Nucleus accumbens (tissue), 56 donors: Measurements from ENCODE around the gene PTPRQ.
"Not testable (repeated sequence)": the region's sequence is repeated elsewhere in the genome, so short reads cannot be mapped to it uniquely, and the experiment has no call there.

Experiments
- DNase-seq, 56 donors: peaks; one replicate each; lab custom pipeline; 2025; lab: John Stamatoyannopoulos, UW

Gene PTPRQ

DNA sequence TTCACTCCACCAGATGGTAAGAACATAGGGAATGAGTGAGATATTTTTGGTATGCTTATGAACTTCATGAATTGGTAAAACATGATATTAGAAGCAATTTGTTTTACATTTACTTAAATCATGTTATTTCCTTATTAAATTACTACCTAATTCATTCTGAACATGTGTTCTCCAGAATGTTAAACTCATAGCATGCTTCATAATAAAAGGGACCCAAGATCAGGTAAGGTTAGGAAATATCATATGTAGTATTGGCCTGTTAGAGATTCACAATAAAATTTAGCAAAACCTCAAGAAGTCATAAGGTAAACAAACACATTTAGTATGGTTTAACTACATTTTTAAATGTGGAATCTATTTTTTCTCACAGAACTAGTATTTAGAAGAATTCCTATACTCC lies 28.2 kb downstream of the PTPRQ start:
- DNase-seq: no peak

GRCh38 chr12:80472911-80473500 lies 29.0 kb downstream of the PTPRQ start:
- DNase-seq: no peak

DNA sequence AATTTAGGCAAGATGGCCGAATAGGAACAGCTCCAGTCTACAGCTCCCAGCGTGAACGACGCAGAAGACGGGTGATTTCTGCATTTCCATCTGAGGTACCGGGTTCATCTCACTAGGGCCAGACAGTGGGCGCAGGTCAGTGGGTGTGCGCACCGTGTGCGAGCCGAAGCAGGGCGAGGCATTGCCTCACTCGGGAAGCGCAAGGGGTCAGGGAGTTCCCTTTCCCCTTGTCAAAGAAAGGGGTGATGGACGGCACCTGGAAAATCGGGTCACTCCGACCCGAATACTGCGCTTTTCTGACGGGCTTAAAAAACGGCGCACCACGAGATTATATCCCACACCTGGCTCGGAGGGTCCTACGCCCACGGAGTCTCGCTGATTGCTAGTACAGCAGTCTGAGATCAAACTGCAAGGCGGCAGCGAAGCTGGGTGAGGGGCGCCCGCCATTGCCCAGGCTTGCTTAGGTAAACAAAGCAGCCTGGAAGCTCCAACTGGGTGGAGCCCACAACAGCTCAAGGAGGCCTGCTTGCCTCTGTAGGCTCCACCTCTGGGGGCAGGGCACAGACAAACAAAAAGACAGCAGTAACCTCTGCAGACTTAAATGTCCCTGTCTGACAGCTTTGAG lies 33.6 kb downstream of the PTPRQ start:
- DNase-seq: not testable (repeated sequence)

- DNase-seq: no peak
These were observed 40.7 kb downstream of the PTPRQ start for GRCh38 chr12:80484746-80485145.

DNA sequence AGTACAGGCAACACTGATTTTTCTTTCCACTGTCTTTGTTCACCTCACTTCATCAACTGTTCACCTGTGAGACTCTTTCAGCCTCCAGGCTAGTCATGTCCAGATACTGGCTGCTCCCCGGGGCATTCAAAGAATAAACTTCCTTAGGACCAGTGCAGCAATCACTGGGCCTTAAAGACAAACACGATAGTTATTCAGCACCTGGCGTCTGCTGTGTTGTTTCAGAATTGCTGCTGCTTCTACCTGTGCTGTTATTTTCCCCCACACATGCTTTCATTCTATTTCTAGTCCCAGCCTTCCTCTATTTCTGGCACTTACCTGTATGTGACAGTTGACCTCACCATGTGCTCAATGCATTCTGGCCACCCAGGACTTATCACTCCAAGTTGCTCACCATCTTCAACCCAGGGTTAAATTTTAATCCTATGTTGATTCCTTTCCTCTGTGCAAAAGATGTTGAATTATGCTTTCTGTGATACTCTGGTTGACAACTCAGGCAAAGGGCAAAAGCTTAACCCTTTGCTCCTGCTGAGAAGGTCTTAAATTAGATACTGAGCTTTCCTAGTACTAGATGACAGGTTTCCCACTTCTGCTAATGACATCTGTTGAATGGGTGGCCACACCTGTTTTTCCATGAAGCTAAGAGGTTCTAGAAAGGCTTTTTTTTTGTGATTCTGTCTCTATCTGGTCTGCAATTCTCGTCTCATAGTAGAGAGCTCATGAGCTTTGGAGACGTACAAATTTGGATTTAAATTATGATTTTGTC lies 41.4 kb downstream of the PTPRQ start:
- DNase-seq: no peak

DNA sequence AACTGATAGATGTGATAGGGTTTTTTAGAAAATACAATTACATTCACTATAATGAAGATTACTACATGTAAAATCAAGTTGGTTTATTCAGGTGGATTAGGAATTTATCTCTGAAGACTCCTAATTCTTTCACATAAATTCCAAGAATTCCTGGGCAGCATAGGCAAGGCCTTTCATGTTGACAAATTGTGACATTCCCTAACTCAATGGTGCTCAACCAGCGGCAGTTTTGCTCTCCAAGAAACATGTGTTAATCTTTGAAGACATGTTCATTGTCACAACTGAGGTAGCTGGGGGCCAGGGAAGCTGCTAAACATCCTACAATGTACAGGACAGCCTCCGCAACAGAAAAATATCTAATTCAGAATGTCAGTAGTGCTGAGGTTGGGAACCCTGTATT lies 46.3 kb downstream of the PTPRQ start:
- DNase-seq: no peak

- DNase-seq: no peak
These were observed 47.1 kb downstream of the PTPRQ start for GRCh38 chr12:80491166-80491565.

GRCh38 chr12:80493466-80493865 lies 49.4 kb downstream of the PTPRQ start:
- no peak for DNase-seq

DNA sequence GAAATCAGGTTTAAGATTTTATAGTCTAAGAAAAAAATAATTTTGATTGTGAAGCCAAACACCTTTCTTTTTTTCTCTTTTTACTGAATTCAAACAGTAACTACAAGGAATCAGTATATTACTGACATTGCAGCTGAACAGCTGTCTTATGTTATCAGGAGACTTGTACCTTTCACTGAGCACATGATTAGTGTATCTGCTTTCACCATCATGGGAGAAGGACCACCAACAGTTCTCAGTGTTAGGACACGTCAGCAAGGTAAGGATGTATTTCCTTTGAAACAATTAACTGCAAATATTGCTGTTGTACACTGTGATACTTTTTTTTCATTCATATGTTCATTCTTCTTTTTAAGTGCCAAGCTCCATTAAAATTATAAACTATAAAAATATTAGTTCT lies 50.8 kb downstream of the PTPRQ start:
- DNase-seq: no peak

DNA sequence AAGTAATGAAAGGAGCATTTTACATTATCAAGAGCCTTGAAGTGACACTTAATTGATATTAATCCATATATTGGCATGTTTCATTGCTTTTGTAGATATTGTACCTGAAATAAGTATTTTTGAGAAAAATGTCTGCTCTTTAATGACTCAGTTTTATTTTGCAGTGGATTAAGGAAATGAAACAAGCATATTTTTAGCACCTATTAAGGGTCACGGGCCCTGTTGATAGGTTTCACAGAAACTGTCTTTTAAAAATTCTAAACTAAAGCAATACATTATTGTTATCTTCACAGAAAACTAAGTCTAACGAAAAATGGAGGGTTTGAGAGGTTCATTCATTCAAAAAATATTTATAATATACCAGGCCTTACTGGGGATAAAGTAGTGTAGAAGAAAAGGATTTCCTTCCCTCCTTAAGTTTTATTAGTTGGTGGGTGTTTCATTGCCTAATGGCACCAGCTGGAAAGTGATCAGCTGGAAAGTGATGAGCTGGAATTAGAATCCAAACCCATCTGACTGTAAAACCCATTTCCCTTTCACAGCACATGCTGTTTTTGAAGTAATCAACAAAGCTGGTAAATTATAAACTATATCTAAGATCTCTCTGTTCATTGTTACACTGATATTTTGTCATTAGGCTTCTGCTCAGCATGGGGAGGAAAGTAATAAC lies 54.2 kb downstream of the PTPRQ start:
- no peak for DNase-seq

DNA sequence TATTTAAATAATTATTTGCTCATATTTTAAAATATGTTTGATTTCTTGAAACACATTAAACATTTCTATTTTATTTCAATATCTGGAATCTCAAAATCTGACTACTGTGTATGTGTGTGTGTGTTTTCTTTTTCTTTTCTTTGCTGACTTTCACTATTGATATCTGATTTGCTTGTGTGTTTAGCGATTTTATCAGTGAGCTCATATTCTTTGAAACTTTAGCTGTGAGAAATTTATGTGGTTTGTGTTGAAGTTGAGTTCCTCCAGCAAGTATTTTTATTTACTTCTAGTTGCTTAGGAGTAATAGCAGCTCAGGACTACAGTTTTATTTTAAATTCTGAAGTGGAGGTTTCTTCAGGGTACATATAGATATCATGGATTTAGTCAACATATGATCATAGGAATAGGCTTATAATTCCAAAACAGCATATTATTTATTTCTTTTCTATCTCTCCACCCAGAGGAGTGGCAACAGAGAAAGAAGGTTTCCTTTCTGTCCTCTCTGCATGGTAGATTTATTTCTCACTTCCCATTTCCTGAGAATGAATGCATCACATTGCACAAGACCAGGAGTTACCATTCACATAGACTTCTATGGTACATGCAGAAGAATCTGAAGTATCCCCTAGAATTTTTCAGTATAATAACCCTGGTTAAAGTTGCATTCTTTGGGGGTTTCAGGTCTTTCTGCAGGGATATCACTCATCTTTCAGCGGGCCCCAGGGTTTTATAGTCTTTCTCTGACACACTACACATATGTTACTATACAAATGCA lies 60.5 kb downstream of the PTPRQ start:
- DNase-seq: no peak

DNA sequence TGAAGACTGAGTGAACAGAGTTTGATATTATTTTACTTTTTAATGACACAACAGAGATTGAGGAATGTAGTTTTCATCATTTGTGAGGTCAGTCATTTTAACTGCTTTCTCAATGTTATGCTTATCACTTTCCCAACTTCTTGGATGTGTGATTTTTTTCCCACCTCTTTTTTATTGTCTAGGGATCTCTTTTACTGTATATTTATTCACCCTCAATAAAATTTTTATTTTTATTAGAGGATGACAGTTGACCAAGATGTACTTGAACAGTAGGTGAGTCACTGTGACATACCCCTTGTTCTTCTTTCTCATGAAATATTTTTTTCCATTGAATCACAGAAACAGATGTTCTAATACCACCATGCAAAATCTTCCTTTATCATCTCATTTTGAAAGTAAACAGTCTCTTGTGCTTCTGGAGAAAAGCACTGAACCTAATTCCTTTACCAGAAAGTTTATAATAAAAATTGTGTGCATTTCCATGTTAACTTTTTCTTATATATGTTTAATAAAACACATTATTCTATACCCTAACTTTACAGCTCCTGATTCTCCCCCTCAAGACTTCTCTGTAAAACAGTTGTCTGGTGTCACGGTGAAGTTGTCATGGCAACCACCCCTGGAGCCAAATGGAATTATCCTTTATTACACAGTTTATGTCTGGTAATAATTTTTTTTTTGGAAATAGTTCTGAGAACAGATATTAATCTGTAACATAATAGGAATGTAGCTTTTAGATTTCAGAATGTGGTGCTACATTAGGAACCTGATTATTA lies 65.9 kb downstream of the PTPRQ start:
- no peak for DNase-seq

GRCh38 chr12:80512781-80513180 lies 68.7 kb downstream of the PTPRQ start:
- no peak for DNase-seq

- no peak for DNase-seq
These were observed 69.2 kb downstream of the PTPRQ start for GRCh38 chr12:80513211-80513610.

- no peak for DNase-seq
These were observed 73.6 kb downstream of the PTPRQ start for GRCh38 chr12:80517655-80518054.

DNA sequence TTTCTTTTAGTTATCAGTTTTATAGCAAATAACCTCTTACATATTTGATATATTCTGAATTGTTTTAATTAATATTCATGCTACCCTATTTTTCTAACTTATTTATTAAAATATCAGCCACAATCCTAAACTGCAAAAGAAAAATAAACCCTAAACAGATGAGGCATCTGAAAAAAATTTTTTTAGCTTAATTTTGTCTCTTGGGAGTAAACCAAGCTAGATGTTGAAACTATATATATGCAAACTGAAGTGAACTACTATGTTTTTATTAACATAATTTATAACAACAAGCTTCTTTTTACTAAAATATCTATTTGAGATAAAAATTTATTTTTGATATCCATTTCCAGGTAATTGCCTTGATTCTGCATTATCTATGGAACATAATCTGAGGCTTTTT lies 87.6 kb downstream of the PTPRQ start:
- no peak for DNase-seq

DNA sequence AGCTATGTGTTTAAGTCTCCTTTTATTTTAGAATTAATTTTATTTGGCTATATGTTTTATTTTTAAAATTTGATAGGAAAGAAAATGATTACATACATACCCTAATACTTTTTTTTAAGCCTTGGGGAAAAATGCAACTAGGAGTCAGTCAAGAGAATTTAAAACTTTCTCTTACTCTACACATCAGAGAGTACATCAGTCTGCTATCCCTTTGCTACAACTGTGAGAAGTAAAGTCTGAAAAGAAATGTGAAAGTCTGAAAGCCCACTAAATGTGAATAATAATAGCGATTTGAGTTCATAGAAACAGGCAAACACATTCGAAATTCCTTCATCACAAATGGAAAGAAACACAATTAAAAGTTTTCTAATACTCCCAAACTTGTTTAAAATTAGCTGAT lies 95.0 kb downstream of the PTPRQ start:
- DNase-seq: no peak

GRCh38 chr12:80549298-80549697 lies 105.3 kb downstream of the PTPRQ start:
- no peak for DNase-seq

DNA sequence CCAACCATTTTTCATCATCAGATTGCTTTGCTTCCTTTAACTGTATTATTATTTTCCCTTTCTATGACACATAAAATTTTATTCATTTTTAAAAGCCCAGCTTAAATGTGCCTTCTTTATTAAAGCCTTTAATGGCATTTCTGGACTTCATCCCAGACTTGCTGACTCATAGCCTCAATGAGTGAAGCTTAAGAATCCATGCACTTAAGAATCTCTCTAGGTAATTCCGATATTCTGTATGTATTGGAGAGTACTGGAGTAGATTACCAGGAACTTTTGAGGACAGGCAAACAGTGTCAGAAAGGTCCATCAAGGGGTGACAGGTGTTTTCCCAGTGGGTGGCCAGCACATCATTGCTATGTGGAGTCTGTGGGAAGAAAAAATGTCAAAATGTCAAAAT lies 107.9 kb downstream of the PTPRQ start:
- no peak for DNase-seq

DNA sequence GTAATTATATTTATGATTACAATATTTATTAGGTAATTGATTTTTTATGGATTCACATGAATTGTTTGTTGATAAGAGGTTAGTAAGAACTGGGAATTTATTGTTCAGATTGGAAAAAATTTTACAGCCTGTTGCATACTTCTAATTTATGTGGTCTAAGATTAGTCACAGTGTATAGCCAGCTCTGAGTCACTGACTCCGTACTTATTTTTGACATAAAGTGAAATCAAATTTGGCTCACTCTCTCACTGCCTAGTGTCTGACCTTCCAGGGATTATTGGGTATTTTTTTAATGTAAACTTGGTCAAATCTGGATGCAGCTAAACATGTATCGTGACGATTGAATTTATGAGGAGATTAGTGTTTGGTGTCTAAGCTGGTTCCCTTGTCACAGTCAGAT lies 109.3 kb downstream of the PTPRQ start:
- DNase-seq: no peak
